Neural progenitor cell (in vitro differentiated cells): Measurements from ENCODE around the gene ESRRB. TPM values are rescaled to one million over a fixed set of nuclear protein-coding genes. Genes with fewer than 3 reads are reported as not detected.

ENCODE experiments used
- DNase-seq: peaks from one replicate; pipeline ENCODE4 v3.0.0-alpha.2; 2016; ENCODE audit warnings: low spot score
- H2AFZ ChIP-seq: fragments of 200-600 bp; sonication (generic); replicated peaks from 2 replicates; pipeline ENCODE4 v1.6.1; 2016; ENCODE audit warnings: antibody characterized with exemption
- H3F3A ChIP-seq: fragments of 200-600 bp; sonication (generic); 2 replicates; pipeline ENCODE4 v1.6.1; 2016; ENCODE audit warnings: antibody characterized with exemption, low read depth
- H3K27ac ChIP-seq: fragments of 200-600 bp; sonication (generic); 2 replicates; pipeline ENCODE4 v1.5.1; 2016; ENCODE audit warnings: mild to moderate bottlenecking
- H3K27me3 ChIP-seq: fragments of 200-600 bp; sonication (generic); 2 replicates; pipeline ENCODE4 v1.6.1; 2016; ENCODE audit warnings: mild to moderate bottlenecking, moderate library complexity
- H3K36me3 ChIP-seq: fragments of 200-600 bp; sonication (generic); 2 replicates; pipeline ENCODE4 v1.5.1; 2016
- H3K4me1 ChIP-seq: fragments of 200-600 bp; sonication (generic); 2 replicates; pipeline ENCODE4 v1.6.1; 2016; ENCODE audit warnings: mixed run types
- H3K4me2 ChIP-seq: fragments of 200-600 bp; sonication (generic); 2 replicates; pipeline ENCODE4 v1.6.1; 2016
- H3K4me3 ChIP-seq: fragments of 200-600 bp; sonication (generic); 2 replicates; pipeline ENCODE4 v1.5.1; 2016
- H3K79me2 ChIP-seq: fragments of 200-600 bp; sonication (generic); 2 replicates; pipeline ENCODE4 v1.6.1; 2016; ENCODE audit warnings: low read depth
- H3K9ac ChIP-seq: fragments of 200-600 bp; sonication (generic); 2 replicates; pipeline ENCODE4 v1.6.1; 2016
- H3K9me3 ChIP-seq: fragments of 200-600 bp; sonication (generic); 2 replicates; pipeline ENCODE4 v1.5.1; 2016; ENCODE audit warnings: low read depth
- H4K20me1 ChIP-seq: fragments of 200-600 bp; sonication (generic); 2 replicates; pipeline ENCODE4 v1.6.1; 2016; ENCODE audit warnings: low read depth
- H3K27ac Mint-ChIP-seq: 3 replicates; pipeline ENCODE4 v1.8.0; 2021; ENCODE audit warnings: mixed read lengths
- H3K27me3 Mint-ChIP-seq: 2 replicates; pipeline ENCODE4 v1.8.0; 2022; ENCODE audit warnings: low read depth, mild to moderate bottlenecking, inconsistent platforms, moderate library complexity, mixed read lengths; ENCODE audit not compliant: insufficient read depth
- H3K36me3 Mint-ChIP-seq: 3 replicates; pipeline ENCODE4 v1.8.0; 2021; ENCODE audit warnings: mixed read lengths
- H3K4me1 Mint-ChIP-seq: 3 replicates; pipeline ENCODE4 v1.8.0; 2021; ENCODE audit warnings: mixed read lengths
- H3K4me3 Mint-ChIP-seq: 3 replicates; pipeline ENCODE4 v1.8.0; 2021; ENCODE audit warnings: mild to moderate bottlenecking, moderate library complexity, mixed read lengths
- H3K9me3 Mint-ChIP-seq: 3 replicates; pipeline ENCODE4 v1.8.0; 2020; ENCODE audit warnings: mixed read lengths
- CTCF ChIP-seq: fragments of 200-600 bp; sonication (generic); IDR thresholded peaks from 2 replicates; pipeline ENCODE4 v1.5.1; 2017; ENCODE audit warnings: antibody characterized with exemption, mild to moderate bottlenecking
- EZH2 ChIP-seq: fragments of 200-600 bp; sonication (generic); IDR thresholded peaks from 2 replicates; pipeline ENCODE4 v1.6.1; 2017; ENCODE audit warnings: antibody characterized with exemption, mild to moderate bottlenecking, moderate library complexity
- EZH2phosphoT487 ChIP-seq: fragments of 200-600 bp; sonication (generic); IDR thresholded peaks from 2 replicates; pipeline ENCODE4 v1.6.1; 2017; ENCODE audit warnings: antibody characterized with exemption
- total RNA-seq: library from RNA; depleted of rRNA; stranded (reverse); fragments of >200 nt; gene quantifications from 2 replicates; pipeline ENCODE4 v1.2.3, GENCODE V29; 2015; ENCODE audit warnings: low replicate concordance

Gene ESRRB
- total RNA-seq, 1 donor from 2014 or later = 1.3 TPM

GRCh38 chr14:76413106-76413961 lies 37.4 kb downstream of the ESRRB start:
- H3F3A ChIP-seq = peaks cover 28% of the 10 kb centered on the region
- H3K27ac ChIP-seq = no peak overlapping the region
- H3K4me1 ChIP-seq = peaks cover 17% of the 10 kb centered on the region
- H3K9me3 Mint-ChIP-seq = no peaks in the 10 kb centered on the region
- peak overlapping the region; percentile 36 for H3K4me2 ChIP-seq
- H3K4me3 Mint-ChIP-seq = peak overlapping the region; percentile 75
- H3K27ac Mint-ChIP-seq = peak overlapping the region; percentile 61
- H3K4me1 Mint-ChIP-seq = peaks cover 33% of the 10 kb centered on the region
- H3K9me3 ChIP-seq = no peaks in the 10 kb centered on the region
- no peak overlapping the region for H2AFZ ChIP-seq
- H3K36me3 Mint-ChIP-seq = no peaks in the 10 kb centered on the region
- no peak for DNase-seq
- no peaks in the 10 kb centered on the region for H3K79me2 ChIP-seq
- H3K27me3 Mint-ChIP-seq = peaks cover 9% of the 10 kb centered on the region
- H3K4me3 ChIP-seq = no peak overlapping the region
- no peak overlapping the region for H3K9ac ChIP-seq
- H3K27me3 ChIP-seq = no peaks in the 10 kb centered on the region
- no peaks in the 10 kb centered on the region for H3K36me3 ChIP-seq
- TF ChIP-seq EZH2phosphoT487 = no peak
- no peak for TF ChIP-seq CTCF
- TF ChIP-seq EZH2 = no peak
- H4K20me1 ChIP-seq = no peaks in the 10 kb centered on the region

GRCh38 chr14:76413962-76414600 lies 38.1 kb downstream of the ESRRB start:
- H3K27me3 Mint-ChIP-seq = peaks cover 9% of the 10 kb centered on the region
- peaks cover 32% of the 10 kb centered on the region for H3K4me1 Mint-ChIP-seq
- peak overlapping the region; percentile 81 for H3K4me3 Mint-ChIP-seq

GRCh38 chr14:76419399-76419798 lies 43.5 kb downstream of the ESRRB start:
- no peaks in the 10 kb centered on the region for H3K36me3 Mint-ChIP-seq
- H3F3A ChIP-seq = peaks cover 8% of the 10 kb centered on the region
- no peak for DNase-seq
- H3K4me1 Mint-ChIP-seq = peaks cover 11% of the 10 kb centered on the region
- H3K9me3 ChIP-seq = no peaks in the 10 kb centered on the region
- H3K4me2 ChIP-seq = no peak overlapping the region
- H3K27me3 ChIP-seq = no peaks in the 10 kb centered on the region
- H3K9me3 Mint-ChIP-seq = no peaks in the 10 kb centered on the region
- H3K4me3 Mint-ChIP-seq = peak overlapping the region; percentile 53
- H3K27me3 Mint-ChIP-seq = peaks cover 6% of the 10 kb centered on the region
- no peak overlapping the region for H3K9ac ChIP-seq
- no peak overlapping the region for H3K27ac Mint-ChIP-seq
- H4K20me1 ChIP-seq = no peaks in the 10 kb centered on the region
- H2AFZ ChIP-seq = no peak overlapping the region
- no peaks in the 10 kb centered on the region for H3K36me3 ChIP-seq
- no peak overlapping the region for H3K27ac ChIP-seq
- H3K4me3 ChIP-seq = no peak overlapping the region
- H3K79me2 ChIP-seq = no peaks in the 10 kb centered on the region
- no peak for TF ChIP-seq EZH2phosphoT487
- TF ChIP-seq EZH2 = no peak
- no peak for TF ChIP-seq CTCF
- H3K4me1 ChIP-seq = peaks cover 7% of the 10 kb centered on the region

More at GRCh38 chr14:76413962-76414600, 38.1 kb downstream of the ESRRB start:
- peak overlapping the region; percentile 80 for H2AFZ ChIP-seq
- no peaks in the 10 kb centered on the region for H4K20me1 ChIP-seq
- Mint-ChIP-seq H3K27ac (peak overlapping the region; percentile 30), H3K36me3 (no peaks in the 10 kb centered on the region), H3K9me3 (no peaks in the 10 kb centered on the region)
- H3K9me3 ChIP-seq = no peaks in the 10 kb centered on the region
- no peak overlapping the region for H3K9ac ChIP-seq
- H3K36me3 ChIP-seq = no peaks in the 10 kb centered on the region
- H3K27me3 ChIP-seq = no peaks in the 10 kb centered on the region
- peaks cover 17% of the 10 kb centered on the region for H3K4me1 ChIP-seq
- TF ChIP-seq CTCF (no peak), EZH2 (no peak), EZH2phosphoT487 (no peak)
- peak; percentile 56 for DNase-seq
- H3K4me3 ChIP-seq = peak overlapping the region; percentile 42
- H3F3A ChIP-seq = peaks cover 28% of the 10 kb centered on the region
- H3K4me2 ChIP-seq = peak overlapping the region; percentile 80
- H3K27ac ChIP-seq = no peak overlapping the region
- H3K79me2 ChIP-seq = no peaks in the 10 kb centered on the region
